ENCODE results near the gene SCGB1C1. TPM values are rescaled to one million over a fixed set of nuclear protein-coding genes. Genes with fewer than 3 reads are reported as not detected.

The SCGB1C1 gene
- total and polyA plus RNA-seq, 2 of the 8 experiments (the other 6 are each of a cell fraction or from before 2014, with no cell fraction given), result not detected

DNA sequence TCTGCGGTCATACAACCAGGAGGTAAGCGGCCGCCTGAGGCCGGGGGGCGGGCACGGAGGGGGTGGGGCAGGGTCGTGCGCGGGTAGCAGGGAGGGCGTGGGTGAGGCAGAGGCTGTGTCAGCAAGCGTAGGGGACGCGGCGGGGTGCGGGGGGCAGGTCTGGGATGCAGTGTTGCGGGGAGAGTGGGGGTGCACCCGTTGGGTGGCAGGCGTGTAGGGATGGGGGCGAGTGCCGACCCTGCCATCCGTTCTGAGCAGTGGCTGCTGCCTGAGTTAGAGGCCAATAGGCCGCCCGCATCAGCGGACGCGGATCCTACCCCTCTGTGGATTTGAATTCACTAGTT, 16.0 kb downstream of the SCGB1C1 start:
- H2AFZ ChIP-seq (ENCODE audit: low read length), result no peak overlapping the region

More for the DNA sequence above, 16.0 kb downstream of the SCGB1C1 start:
- no peak overlapping the region for H3K18ac ChIP-seq (ENCODE audit: extremely low read depth, low read length)
- no peak overlapping the region for H2BK15ac ChIP-seq (ENCODE audit: low read length)
- ChIA-PET CTCF (ENCODE audit: partially characterized antibody) (interaction anchor here (0.8 to 1.3 kb wide), 4 partner anchors 10 to 161 kb away, joined by 3 to 4 read pairs (median 3); partner anchors contain the start of gene B4GALNT4), POLR2A (ENCODE audit: partially characterized antibody) (interaction anchor here (1.2 to 2.3 kb wide), 7 partner anchors 7 to 147 kb away, joined by 3 to 11 read pairs (median 4); no protein-coding TSS in a partner anchor)
- H2BK120ac ChIP-seq (replicated peaks; ENCODE audit: low read depth, low read length), result no peak overlapping the region
- H3K4me3 ChIP-seq (ENCODE audit: extremely low read depth in 1 of 4, insufficient read depth in 2 of 4, low read depth in 3 of 4, low read length in 4 of 4), result peak overlapping the region; percentile 85 to 89 (median 87)
- no peak overlapping the region for H2BK20ac ChIP-seq (ENCODE audit: low read length)
- no peak overlapping the region for H3K4ac ChIP-seq (replicated peaks; ENCODE audit: insufficient read length, low read depth, low read length)
- H3K27ac ChIP-seq (ENCODE audit: low read depth, low read length), result no peak overlapping the region
- no peak overlapping the region for H4K91ac ChIP-seq (replicated peaks; ENCODE audit: insufficient read length, low read length)
- 0% methylated on average over 2 of the region's 26 CpGs; no CpG with 5 or more reads in 1 of the 2 experiments for WGBS, 2 experiments (ENCODE audit: extremely low coverage in 1 of 2, insufficient coverage in 1 of 2, insufficient read length in 1 of 2, insufficient replicate concordance in 2 of 2, low coverage in 1 of 2, low lambda C conversion rate in 2 of 2, missing lambda C conversion rate in 1 of 2)
- no peak for DNase-seq (ENCODE audit: low read depth in 1 of 2, low spot score in 2 of 2)
- no peak overlapping the region for H4K5ac ChIP-seq (ENCODE audit: insufficient read length, low read depth, low read length)
- H3K79me1 ChIP-seq (ENCODE audit: low read depth, low read length), result peaks cover 11% of the 10 kb centered on the region
- H3K36me3 ChIP-seq (ENCODE audit: control insufficient read depth in 2 of 4, insufficient read depth in 4 of 4, low read length in 3 of 4), result peaks cover 28 to 49% (median 37%) of the 10 kb centered on the region in 4 experiments
- peak overlapping the region; percentile 31 to 69 (median 58) for H3K9ac ChIP-seq (replicated peaks in 1 of 4; ENCODE audit: extremely low read depth in 1 of 4, low read depth in 3 of 4, low read length in 3 of 4)
- H2AK5ac ChIP-seq (ENCODE audit: low read depth, low read length), result 0 out of 2 replicates have a peak overlapping the region, but pooled peaks have one; percentile 24
- H3K23me2 ChIP-seq (ENCODE audit: low read depth, low read length), result peaks cover 22% of the 10 kb centered on the region
- H2BK5ac ChIP-seq (ENCODE audit: low read depth, low read length), result peak overlapping the region; percentile 24; the same call in 1 of the 2 replicates
- TF ChIP-seq RBBP5 (IDR thresholded peaks at IDR 0.05; ENCODE audit: borderline replicate concordance, low read depth, low read length) (no peak), CHD2 (IDR thresholded peaks at IDR 0.05; ENCODE audit: low read length) (no peak), KDM5A (IDR thresholded peaks at IDR 0.05; ENCODE audit: low read length) (no peak)
- no peak overlapping the region for H4K8ac ChIP-seq (ENCODE audit: extremely low read depth, insufficient read depth, low read length)
- H3K27me3 ChIP-seq (replicated peaks in 1 of 4; ENCODE audit: control insufficient read depth in 3 of 4, extremely low read depth in 1 of 4, insufficient read depth in 3 of 4, low read length in 3 of 4), result no peaks in the 10 kb centered on the region
- no peak overlapping the region for H3K14ac ChIP-seq (ENCODE audit: insufficient read length)
- peak overlapping the region; percentile 97 to 100 for H3K4me2 ChIP-seq (ENCODE audit: insufficient read depth in 1 of 2, low read depth in 2 of 2, low read length in 2 of 2)
- no peak overlapping the region for H3K56ac ChIP-seq (replicated peaks; ENCODE audit: insufficient read length, low read depth, low read length)
- H3K4me1 ChIP-seq (replicated peaks in 1 of 4; ENCODE audit: control insufficient read depth in 3 of 4, insufficient read depth in 4 of 4, low read length in 3 of 4), result peaks cover 0 to 23% (median 9%) of the 10 kb centered on the region in 4 experiments; a peak in 5 of 7 replicates
- H3K9me3 ChIP-seq (ENCODE audit: insufficient read depth in 2 of 2, low read depth in 1 of 2, low read length in 1 of 2), result no peaks in the 10 kb centered on the region
- peaks cover 0 to 29% of the 10 kb centered on the region in 2 experiments for H4K20me1 ChIP-seq (replicated peaks in 1 of 2; ENCODE audit: control insufficient read depth in 1 of 2, insufficient read depth in 2 of 2, low read length in 2 of 2)
- H3K79me2 ChIP-seq (ENCODE audit: control insufficient read depth in 1 of 2, insufficient read depth in 2 of 2, low read length in 2 of 2), result peaks cover 0 to 31% of the 10 kb centered on the region in 2 experiments; a peak in 3 of 4 replicates
- H3K23ac ChIP-seq (ENCODE audit: insufficient read length), result no peak overlapping the region
- FAIRE-seq, result no peak
- H2BK12ac ChIP-seq (ENCODE audit: low read depth, low read length), result no peak overlapping the region

All from H1 (cell line).